Panc1 (cell line): ENCODE results near the gene TTLL11.

Source experiments
- TF ChIP-seq, protein P1 (sequence below): fragments of 450-650 bp; IDR thresholded peaks from 2 replicates; pipeline ENCODE4 v1.5.1; 2017; ENCODE audit warnings: mild to moderate bottlenecking
- TF ChIP-seq, protein P2 (sequence below), 2 experiments: IDR thresholded peaks; 2 replicates each; pipeline ENCODE4 v1.6.1; 2011 to 2012; ENCODE audit warnings: low read depth in 2 of 2, control low read depth in 1 of 2, low read length in 1 of 2, mild to moderate bottlenecking in 1 of 2, moderate library complexity in 1 of 2; ENCODE audit not compliant: insufficient read depth in 1 of 2

DNA sequence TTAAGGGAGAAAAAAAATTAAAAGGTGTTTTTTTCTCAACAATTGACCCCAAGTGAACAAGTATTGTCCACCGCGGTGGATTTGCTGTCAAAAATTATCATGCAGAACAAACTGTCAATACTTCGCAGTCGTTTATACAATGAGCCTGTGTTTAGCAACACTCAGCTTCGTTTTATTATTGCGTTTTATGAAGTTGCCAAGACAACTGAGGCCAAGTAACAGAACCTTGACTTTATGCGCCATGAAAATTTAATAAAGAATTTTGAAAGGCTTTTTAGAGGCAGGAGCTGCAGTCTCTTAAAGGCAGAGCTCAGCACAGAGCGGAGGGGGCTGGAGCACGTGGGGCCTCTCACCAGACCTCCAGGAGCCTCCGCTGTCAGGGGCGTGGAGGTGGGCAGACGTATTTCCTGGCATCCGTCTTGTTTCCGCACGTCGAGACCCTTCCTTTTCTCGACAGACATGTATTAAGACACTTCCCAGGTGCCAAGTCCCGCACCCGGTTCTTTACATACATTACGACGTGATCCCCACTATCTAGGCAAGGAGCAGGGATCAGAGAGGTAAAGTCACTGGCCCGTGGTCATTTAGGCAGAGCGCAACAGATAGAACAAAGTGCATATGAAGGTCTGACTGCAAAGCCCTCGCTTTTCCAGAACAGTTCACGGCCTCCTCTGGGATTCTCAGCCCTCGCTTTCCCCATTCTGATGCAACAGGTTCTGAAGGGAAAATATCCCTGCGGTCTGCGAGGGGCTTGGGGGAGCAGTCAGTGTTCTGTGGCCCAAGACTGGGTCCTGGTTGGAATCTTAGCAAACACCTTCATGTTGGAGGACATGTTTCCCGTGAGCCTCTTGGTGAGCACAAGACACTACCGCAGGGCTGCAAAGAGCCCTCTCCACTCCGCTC is 277.3 kb downstream of the TTLL11 start:
- TF ChIP-seq, protein P1, sequence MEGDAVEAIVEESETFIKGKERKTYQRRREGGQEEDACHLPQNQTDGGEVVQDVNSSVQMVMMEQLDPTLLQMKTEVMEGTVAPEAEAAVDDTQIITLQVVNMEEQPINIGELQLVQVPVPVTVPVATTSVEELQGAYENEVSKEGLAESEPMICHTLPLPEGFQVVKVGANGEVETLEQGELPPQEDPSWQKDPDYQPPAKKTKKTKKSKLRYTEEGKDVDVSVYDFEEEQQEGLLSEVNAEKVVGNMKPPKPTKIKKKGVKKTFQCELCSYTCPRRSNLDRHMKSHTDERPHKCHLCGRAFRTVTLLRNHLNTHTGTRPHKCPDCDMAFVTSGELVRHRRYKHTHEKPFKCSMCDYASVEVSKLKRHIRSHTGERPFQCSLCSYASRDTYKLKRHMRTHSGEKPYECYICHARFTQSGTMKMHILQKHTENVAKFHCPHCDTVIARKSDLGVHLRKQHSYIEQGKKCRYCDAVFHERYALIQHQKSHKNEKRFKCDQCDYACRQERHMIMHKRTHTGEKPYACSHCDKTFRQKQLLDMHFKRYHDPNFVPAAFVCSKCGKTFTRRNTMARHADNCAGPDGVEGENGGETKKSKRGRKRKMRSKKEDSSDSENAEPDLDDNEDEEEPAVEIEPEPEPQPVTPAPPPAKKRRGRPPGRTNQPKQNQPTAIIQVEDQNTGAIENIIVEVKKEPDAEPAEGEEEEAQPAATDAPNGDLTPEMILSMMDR = no peak
- TF ChIP-seq, protein P2, sequence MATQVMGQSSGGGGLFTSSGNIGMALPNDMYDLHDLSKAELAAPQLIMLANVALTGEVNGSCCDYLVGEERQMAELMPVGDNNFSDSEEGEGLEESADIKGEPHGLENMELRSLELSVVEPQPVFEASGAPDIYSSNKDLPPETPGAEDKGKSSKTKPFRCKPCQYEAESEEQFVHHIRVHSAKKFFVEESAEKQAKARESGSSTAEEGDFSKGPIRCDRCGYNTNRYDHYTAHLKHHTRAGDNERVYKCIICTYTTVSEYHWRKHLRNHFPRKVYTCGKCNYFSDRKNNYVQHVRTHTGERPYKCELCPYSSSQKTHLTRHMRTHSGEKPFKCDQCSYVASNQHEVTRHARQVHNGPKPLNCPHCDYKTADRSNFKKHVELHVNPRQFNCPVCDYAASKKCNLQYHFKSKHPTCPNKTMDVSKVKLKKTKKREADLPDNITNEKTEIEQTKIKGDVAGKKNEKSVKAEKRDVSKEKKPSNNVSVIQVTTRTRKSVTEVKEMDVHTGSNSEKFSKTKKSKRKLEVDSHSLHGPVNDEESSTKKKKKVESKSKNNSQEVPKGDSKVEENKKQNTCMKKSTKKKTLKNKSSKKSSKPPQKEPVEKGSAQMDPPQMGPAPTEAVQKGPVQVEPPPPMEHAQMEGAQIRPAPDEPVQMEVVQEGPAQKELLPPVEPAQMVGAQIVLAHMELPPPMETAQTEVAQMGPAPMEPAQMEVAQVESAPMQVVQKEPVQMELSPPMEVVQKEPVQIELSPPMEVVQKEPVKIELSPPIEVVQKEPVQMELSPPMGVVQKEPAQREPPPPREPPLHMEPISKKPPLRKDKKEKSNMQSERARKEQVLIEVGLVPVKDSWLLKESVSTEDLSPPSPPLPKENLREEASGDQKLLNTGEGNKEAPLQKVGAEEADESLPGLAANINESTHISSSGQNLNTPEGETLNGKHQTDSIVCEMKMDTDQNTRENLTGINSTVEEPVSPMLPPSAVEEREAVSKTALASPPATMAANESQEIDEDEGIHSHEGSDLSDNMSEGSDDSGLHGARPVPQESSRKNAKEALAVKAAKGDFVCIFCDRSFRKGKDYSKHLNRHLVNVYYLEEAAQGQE (IDR thresholded peaks at IDR 0.05; ENCODE audit: insufficient read depth in 1 of 2, low read depth in 2 of 2, low read length in 1 of 2) = no peak
